ENCODE results near the gene STK10.
"Not testable (repeated sequence)": the region's sequence is repeated elsewhere in the genome, so short reads cannot be mapped to it uniquely, and the experiment has no call there.

STK10 gene

GRCh38 chr5:172207511-172207910 lies 19.5 kb upstream of the STK10 start:
- Histone ChIP-seq H3K27me3 (ENCODE audit: insufficient read depth, low read length, poor library complexity, severe bottlenecking) (no peaks in the 10 kb centered on the region), H3K4me1 (ENCODE audit: insufficient read depth, low read length, poor library complexity, severe bottlenecking) (peaks cover 10% of the 10 kb centered on the region), H3K79me2 (ENCODE audit: insufficient read depth, low read length) (no peaks in the 10 kb centered on the region), H3K4me3 (ENCODE audit: low read length, poor library complexity, severe bottlenecking) (no peak overlapping the region), H3K9me3 (ENCODE audit: insufficient read depth, low read depth, low read length) (no peaks in the 10 kb centered on the region), H3K4me2 (ENCODE audit: low read depth, low read length, poor library complexity, severe bottlenecking) (peak overlapping the region; percentile 27), H3K36me3 (ENCODE audit: insufficient read depth, low read length) (peaks cover 18% of the 10 kb centered on the region; the same call in 1 of the 2 replicates), H2AFZ (ENCODE audit: low read length) (no peak overlapping the region), H4K20me1 (ENCODE audit: insufficient read depth, low read length, poor library complexity, severe bottlenecking) (no peaks in the 10 kb centered on the region), H3K9me2 (replicated peaks; ENCODE audit: low read depth, low read length) (no peaks in the 10 kb centered on the region), H3K9ac (ENCODE audit: low read depth, low read length, poor library complexity, severe bottlenecking) (no peak overlapping the region), H3F3A (ENCODE audit: low read depth) (no peaks in the 10 kb centered on the region)
- no peak for TF ChIP-seq EZH2phosphoT487 (IDR thresholded peaks at IDR 0.05; ENCODE audit: borderline replicate concordance)
- TF ChIP-seq, protein P1, sequence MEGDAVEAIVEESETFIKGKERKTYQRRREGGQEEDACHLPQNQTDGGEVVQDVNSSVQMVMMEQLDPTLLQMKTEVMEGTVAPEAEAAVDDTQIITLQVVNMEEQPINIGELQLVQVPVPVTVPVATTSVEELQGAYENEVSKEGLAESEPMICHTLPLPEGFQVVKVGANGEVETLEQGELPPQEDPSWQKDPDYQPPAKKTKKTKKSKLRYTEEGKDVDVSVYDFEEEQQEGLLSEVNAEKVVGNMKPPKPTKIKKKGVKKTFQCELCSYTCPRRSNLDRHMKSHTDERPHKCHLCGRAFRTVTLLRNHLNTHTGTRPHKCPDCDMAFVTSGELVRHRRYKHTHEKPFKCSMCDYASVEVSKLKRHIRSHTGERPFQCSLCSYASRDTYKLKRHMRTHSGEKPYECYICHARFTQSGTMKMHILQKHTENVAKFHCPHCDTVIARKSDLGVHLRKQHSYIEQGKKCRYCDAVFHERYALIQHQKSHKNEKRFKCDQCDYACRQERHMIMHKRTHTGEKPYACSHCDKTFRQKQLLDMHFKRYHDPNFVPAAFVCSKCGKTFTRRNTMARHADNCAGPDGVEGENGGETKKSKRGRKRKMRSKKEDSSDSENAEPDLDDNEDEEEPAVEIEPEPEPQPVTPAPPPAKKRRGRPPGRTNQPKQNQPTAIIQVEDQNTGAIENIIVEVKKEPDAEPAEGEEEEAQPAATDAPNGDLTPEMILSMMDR (conservative IDR thresholded peaks at IDR 0.05; ENCODE audit: low read length) = no peak

DNA sequence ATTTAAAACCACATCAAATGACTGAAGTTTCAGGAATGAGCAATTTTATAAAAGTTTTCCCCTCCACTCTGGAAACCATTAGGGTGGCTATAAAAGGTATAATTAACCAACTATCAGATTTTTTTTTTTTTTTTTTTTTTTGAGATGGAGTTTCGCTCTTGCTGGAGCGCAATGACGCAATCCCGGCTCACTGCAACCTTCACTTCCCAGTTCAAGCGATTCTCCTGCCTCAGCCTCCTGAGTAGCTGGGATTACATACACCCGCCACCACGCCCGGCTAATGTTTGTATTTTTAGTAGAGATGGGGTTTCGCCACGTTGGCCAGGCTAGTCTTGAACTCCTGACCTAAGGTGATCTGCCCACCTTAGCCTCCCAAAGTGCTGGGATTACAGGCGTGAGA lies 18.0 kb upstream of the STK10 start:
- H3K4me3 ChIP-seq (ENCODE audit: low read length, poor library complexity, severe bottlenecking); H3K4me2 ChIP-seq (ENCODE audit: low read depth, low read length, poor library complexity, severe bottlenecking); H3K79me2 ChIP-seq (ENCODE audit: insufficient read depth, low read length); H2AFZ ChIP-seq (ENCODE audit: low read length); H3K27me3 ChIP-seq (ENCODE audit: insufficient read depth, low read length, poor library complexity, severe bottlenecking); H3K9ac ChIP-seq (ENCODE audit: low read depth, low read length, poor library complexity, severe bottlenecking); H4K20me1 ChIP-seq (ENCODE audit: insufficient read depth, low read length, poor library complexity, severe bottlenecking); H3K36me3 ChIP-seq (ENCODE audit: insufficient read depth, low read length); H3F3A ChIP-seq (ENCODE audit: low read depth); H3K9me3 ChIP-seq (ENCODE audit: insufficient read depth, low read depth, low read length); H3K9me2 ChIP-seq (replicated peaks; ENCODE audit: low read depth, low read length): not testable (repeated sequence)
- H3K4me1 ChIP-seq (ENCODE audit: insufficient read depth, low read length, poor library complexity, severe bottlenecking) = peaks cover 10% of the 10 kb centered on the region

DNA sequence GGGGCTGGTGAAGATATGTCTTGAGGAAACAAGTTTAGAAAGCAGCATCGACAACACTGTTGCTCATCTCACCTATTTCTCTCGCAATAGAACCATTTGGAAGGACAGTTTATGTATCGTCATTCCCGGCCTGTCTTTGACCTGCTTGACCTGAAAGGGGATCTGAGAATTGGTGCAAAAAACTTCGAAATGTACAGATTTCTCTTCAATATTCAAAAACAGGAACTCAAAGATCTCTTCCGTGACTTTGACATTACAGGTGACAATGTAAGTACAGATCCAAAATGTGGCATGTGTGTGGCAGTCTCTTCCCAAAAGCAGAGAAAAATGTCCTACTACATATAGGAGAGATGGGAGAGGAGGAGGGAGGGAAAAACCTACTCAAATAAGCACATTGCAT lies 12.5 kb upstream of the STK10 start:
- H3K27me3 ChIP-seq (ENCODE audit: insufficient read depth, low read length, poor library complexity, severe bottlenecking) = no peaks in the 10 kb centered on the region
- no peak overlapping the region for H2AFZ ChIP-seq (ENCODE audit: low read length)
- no peak overlapping the region for H3K9ac ChIP-seq (ENCODE audit: low read depth, low read length, poor library complexity, severe bottlenecking)
- TF ChIP-seq, protein P1 (conservative IDR thresholded peaks at IDR 0.05; ENCODE audit: low read length) = no peak
- TF ChIP-seq EZH2phosphoT487 (IDR thresholded peaks at IDR 0.05; ENCODE audit: borderline replicate concordance) = no peak
- H3K36me3 ChIP-seq (ENCODE audit: insufficient read depth, low read length) = no peaks in the 10 kb centered on the region
- no peaks in the 10 kb centered on the region for H3F3A ChIP-seq (ENCODE audit: low read depth)
- H3K79me2 ChIP-seq (ENCODE audit: insufficient read depth, low read length) = no peaks in the 10 kb centered on the region
- no peak overlapping the region for H3K4me3 ChIP-seq (ENCODE audit: low read length, poor library complexity, severe bottlenecking)
- no peaks in the 10 kb centered on the region for H3K9me2 ChIP-seq (replicated peaks; ENCODE audit: low read depth, low read length)
- no peaks in the 10 kb centered on the region for H3K4me1 ChIP-seq (ENCODE audit: insufficient read depth, low read length, poor library complexity, severe bottlenecking)
- H3K9me3 ChIP-seq (ENCODE audit: insufficient read depth, low read depth, low read length) = no peaks in the 10 kb centered on the region
- no peaks in the 10 kb centered on the region for H4K20me1 ChIP-seq (ENCODE audit: insufficient read depth, low read length, poor library complexity, severe bottlenecking)
- no peak overlapping the region for H3K4me2 ChIP-seq (ENCODE audit: low read depth, low read length, poor library complexity, severe bottlenecking)

- Histone ChIP-seq H3K9me3 (ENCODE audit: insufficient read depth, low read depth, low read length) (no peaks in the 10 kb centered on the region), H3K36me3 (ENCODE audit: insufficient read depth, low read length) (no peaks in the 10 kb centered on the region), H3K79me2 (ENCODE audit: insufficient read depth, low read length) (no peaks in the 10 kb centered on the region), H3K9ac (ENCODE audit: low read depth, low read length, poor library complexity, severe bottlenecking) (no peak overlapping the region), H4K20me1 (ENCODE audit: insufficient read depth, low read length, poor library complexity, severe bottlenecking) (no peaks in the 10 kb centered on the region), H3K4me1 (ENCODE audit: insufficient read depth, low read length, poor library complexity, severe bottlenecking) (no peaks in the 10 kb centered on the region), H3K27me3 (ENCODE audit: insufficient read depth, low read length, poor library complexity, severe bottlenecking) (no peaks in the 10 kb centered on the region), H3K9me2 (replicated peaks; ENCODE audit: low read depth, low read length) (no peaks in the 10 kb centered on the region), H3K4me3 (ENCODE audit: low read length, poor library complexity, severe bottlenecking) (no peak overlapping the region), H3F3A (ENCODE audit: low read depth) (no peaks in the 10 kb centered on the region), H3K4me2 (ENCODE audit: low read depth, low read length, poor library complexity, severe bottlenecking) (no peak overlapping the region), H2AFZ (ENCODE audit: low read length) (no peak overlapping the region)
- TF ChIP-seq, protein P1 (conservative IDR thresholded peaks at IDR 0.05; ENCODE audit: low read length) = no peak
- TF ChIP-seq EZH2phosphoT487 (IDR thresholded peaks at IDR 0.05; ENCODE audit: borderline replicate concordance) = no peak
These were observed 11.4 kb upstream of the STK10 start for GRCh38 chr5:172199446-172199845.

DNA sequence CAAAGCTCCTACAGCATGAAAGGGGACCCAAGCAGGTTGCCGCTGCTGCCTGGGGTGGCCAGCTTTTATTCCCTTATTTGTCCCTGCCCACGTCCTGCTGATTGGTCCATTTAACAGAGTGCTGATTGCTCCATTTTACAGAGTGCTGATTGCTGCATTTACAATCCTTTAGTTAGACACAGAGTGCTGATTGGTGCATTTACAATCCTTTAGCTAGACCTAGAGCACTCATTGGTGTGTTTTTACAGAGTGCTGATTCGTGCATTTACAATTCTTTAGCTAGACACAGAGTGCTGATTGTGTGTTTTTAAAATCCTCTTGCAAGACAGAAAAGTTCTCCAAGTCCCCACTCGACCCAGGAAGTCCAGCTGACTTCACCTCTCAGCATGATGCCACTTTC lies 9.8 kb upstream of the STK10 start:
- not testable (repeated sequence) for H3K4me2 ChIP-seq (ENCODE audit: low read depth, low read length, poor library complexity, severe bottlenecking); H3K9me2 ChIP-seq (replicated peaks; ENCODE audit: low read depth, low read length); H3K9me3 ChIP-seq (ENCODE audit: insufficient read depth, low read depth, low read length); H3K4me3 ChIP-seq (ENCODE audit: low read length, poor library complexity, severe bottlenecking); H3K9ac ChIP-seq (ENCODE audit: low read depth, low read length, poor library complexity, severe bottlenecking); H2AFZ ChIP-seq (ENCODE audit: low read length); H3F3A ChIP-seq (ENCODE audit: low read depth); H3K27me3 ChIP-seq (ENCODE audit: insufficient read depth, low read length, poor library complexity, severe bottlenecking); H3K79me2 ChIP-seq (ENCODE audit: insufficient read depth, low read length); H3K36me3 ChIP-seq (ENCODE audit: insufficient read depth, low read length); H3K4me1 ChIP-seq (ENCODE audit: insufficient read depth, low read length, poor library complexity, severe bottlenecking); H4K20me1 ChIP-seq (ENCODE audit: insufficient read depth, low read length, poor library complexity, severe bottlenecking)
